ENCODE results near the gene ROR1.

The ROR1 gene

GRCh38 chr1:64127297-64127696 lies 353.5 kb downstream of the ROR1 start (continued):
- no peak for TF ChIP-seq ZNF565 (CRISPR knock-in tag; conservative IDR thresholded peaks at IDR 0.05; ENCODE audit: low read depth)
- no peak for TF ChIP-seq SNAI2 (CRISPR knock-in tag; IDR thresholded peaks at IDR 0.05)

GRCh38 chr1:64129701-64130100 lies 355.9 kb downstream of the ROR1 start:
- no peak for TF ChIP-seq ESRRG (CRISPR knock-in tag; IDR thresholded peaks at IDR 0.05)
- no peak for TF ChIP-seq ZC3H10 (CRISPR knock-in tag; IDR thresholded peaks at IDR 0.05)
- TF ChIP-seq TSHZ2 (CRISPR knock-in tag; IDR thresholded peaks at IDR 0.05) = no peak
- TF ChIP-seq OSR1 (CRISPR knock-in tag; IDR thresholded peaks at IDR 0.05) = no peak
- no peak for TF ChIP-seq ZNF8 (CRISPR knock-in tag; IDR thresholded peaks at IDR 0.05)
- no peak for TF ChIP-seq BACH2 (CRISPR knock-in tag; IDR thresholded peaks at IDR 0.05; ENCODE audit: borderline replicate concordance)
- TF ChIP-seq ZNF565 (CRISPR knock-in tag; conservative IDR thresholded peaks at IDR 0.05; ENCODE audit: low read depth) = no peak
- ATAC-seq = no peak

GRCh38 chr1:64131155-64131554 lies 357.3 kb downstream of the ROR1 start:
- TF ChIP-seq CREB5 (CRISPR knock-in tag; IDR thresholded peaks at IDR 0.05; ENCODE audit: low read depth) (no peak), ZC3H10 (CRISPR knock-in tag; IDR thresholded peaks at IDR 0.05) (no peak), TSHZ2 (CRISPR knock-in tag; IDR thresholded peaks at IDR 0.05) (no peak), ARNTL (CRISPR knock-in tag; IDR thresholded peaks at IDR 0.05; ENCODE audit: borderline replicate concordance, low read depth) (no peak), POU6F1 (CRISPR knock-in tag; IDR thresholded peaks at IDR 0.05; ENCODE audit: borderline replicate concordance, low read depth) (no peak), ZNF8 (CRISPR knock-in tag; IDR thresholded peaks at IDR 0.05) (no peak), OSR1 (CRISPR knock-in tag; IDR thresholded peaks at IDR 0.05) (no peak), CSDC2 (CRISPR knock-in tag; IDR thresholded peaks at IDR 0.05) (no peak), ISL1 (CRISPR knock-in tag; IDR thresholded peaks at IDR 0.05) (no peak), ZNF70 (CRISPR knock-in tag; IDR thresholded peaks at IDR 0.05) (no peak), ZFP3 (CRISPR knock-in tag; IDR thresholded peaks at IDR 0.05) (no peak), PPARA (CRISPR knock-in tag; IDR thresholded peaks at IDR 0.05; ENCODE audit: borderline replicate concordance) (no peak), RARB (CRISPR knock-in tag; IDR thresholded peaks at IDR 0.05) (no peak), TCF4 (CRISPR knock-in tag; IDR thresholded peaks at IDR 0.05; ENCODE audit: borderline replicate concordance) (no peak), ZFP30 (CRISPR knock-in tag; IDR thresholded peaks at IDR 0.05) (no peak), GLIS3 (CRISPR knock-in tag; IDR thresholded peaks at IDR 0.05) (no peak), ZNF565 (CRISPR knock-in tag; conservative IDR thresholded peaks at IDR 0.05; ENCODE audit: low read depth) (no peak), TOX (CRISPR knock-in tag; IDR thresholded peaks at IDR 0.05; ENCODE audit: borderline replicate concordance) (no peak), BACH2 (CRISPR knock-in tag; IDR thresholded peaks at IDR 0.05; ENCODE audit: borderline replicate concordance) (no peak)
- no peak for ATAC-seq

GRCh38 chr1:64133036-64133435 lies 359.2 kb downstream of the ROR1 start:
- peak; percentile 94 for ATAC-seq
- no peak for TF ChIP-seq ISL1 (CRISPR knock-in tag; IDR thresholded peaks at IDR 0.05)
- no peak for TF ChIP-seq GLIS3 (CRISPR knock-in tag; IDR thresholded peaks at IDR 0.05)
- TF ChIP-seq CSDC2 (CRISPR knock-in tag; IDR thresholded peaks at IDR 0.05) = peak; percentile 15; the same call in 1 of the 2 replicates
- TF ChIP-seq CSRNP3 (CRISPR knock-in tag; IDR thresholded peaks at IDR 0.05) = no peak
- TF ChIP-seq TOX (CRISPR knock-in tag; IDR thresholded peaks at IDR 0.05; ENCODE audit: borderline replicate concordance) = peak; percentile 29; the same call in 1 of the 2 replicates
- TF ChIP-seq TCF4 (CRISPR knock-in tag; IDR thresholded peaks at IDR 0.05; ENCODE audit: borderline replicate concordance) = no peak
- no peak for TF ChIP-seq RARB (CRISPR knock-in tag; IDR thresholded peaks at IDR 0.05)
- TF ChIP-seq ZFP30 (CRISPR knock-in tag; IDR thresholded peaks at IDR 0.05) = no peak

Measured in SK-N-SH treated with all-trans-retinoic acid at 6 μM for 48 hours (cell line).